HEK293 (cell line): ENCODE measurements around the gene OR5B12.

Experiments used
- CTCF ChIA-PET: fragments of 350-600 bp; formaldehyde crosslinking; extraction: SDS; loops from one replicate; lab custom pipeline; 2021; ENCODE audit warnings: antibody characterized with exemption; lab: Yijun Ruan, JAX
- POLR2A ChIA-PET: fragments of 300-600 bp; formaldehyde crosslinking; extraction: SDS; loops from one replicate; lab custom pipeline; 2020; ENCODE audit warnings: antibody characterized with exemption, inconsistent platforms; lab: Yijun Ruan, JAX
- H3K27ac ChIP-seq: fragments of 200-500 bp; sonication (Bioruptor generic); 2 replicates; pipeline ENCODE4 v1.5.1; 2014; ENCODE audit warnings: low read depth, low read length, control low read depth, inconsistent platforms; ENCODE audit errors: extremely low read depth
- H3K36me3 ChIP-seq, 2 experiments: fragments of 200-500 bp in 1 of 2; sonication (Bioruptor generic) in 1 of 2; 1 replicate in 1 of 2; 2 replicates in 1 of 2; pipeline ENCODE4 v1.5.1; 2014 to 2017; ENCODE audit warnings: inconsistent platforms in 2 of 2, low read length in 2 of 2; ENCODE audit not compliant: control insufficient read depth in 2 of 2, insufficient read depth in 1 of 2
- H3K4me1 ChIP-seq: fragments of 200-500 bp; sonication (Bioruptor generic); 2 replicates; pipeline ENCODE4 v1.5.1; 2014; ENCODE audit warnings: mild to moderate bottlenecking, low read length, inconsistent platforms; ENCODE audit not compliant: control insufficient read depth, insufficient read depth
- H3K4me3 ChIP-seq: 2 replicates; pipeline ENCODE4 v1.5.1; 2011; ENCODE audit warnings: low read depth, mild to moderate bottlenecking, control low read depth, low read length, moderate library complexity
- H3K9me3 ChIP-seq: fragments of 200-500 bp; sonication (Bioruptor generic); 2 replicates; pipeline ENCODE4 v1.5.1; 2014; ENCODE audit warnings: low read depth, low read length, inconsistent platforms; ENCODE audit not compliant: control insufficient read depth, insufficient read depth
- EGR2 ChIP-seq: fragments of 450-650 bp; formaldehyde crosslinking; IDR thresholded peaks from 2 replicates; pipeline ENCODE4 v1.5.1; 2016; ENCODE audit warnings: low read depth, missing biosample characterization, missing genetic modification characterization
- IKZF3 ChIP-seq: fragments of 450-650 bp; IDR thresholded peaks from 2 replicates; pipeline ENCODE4 v1.5.0; 2018; ENCODE audit warnings: missing biosample characterization, mild to moderate bottlenecking, missing genetic modification characterization, moderate library complexity
- KLF10 ChIP-seq: fragments of 450-650 bp; IDR thresholded peaks from 2 replicates; pipeline ENCODE4 v1.5.1; 2018; ENCODE audit warnings: missing biosample characterization, mild to moderate bottlenecking, missing genetic modification characterization
- OVOL3 ChIP-seq: fragments of 450-650 bp; formaldehyde crosslinking; IDR thresholded peaks from 2 replicates; pipeline ENCODE4 v1.5.1; 2016; ENCODE audit warnings: missing biosample characterization, missing genetic modification characterization
- SCRT1 ChIP-seq: fragments of 450-650 bp; formaldehyde crosslinking; IDR thresholded peaks from 2 replicates; pipeline ENCODE4 v1.5.1; 2016; ENCODE audit warnings: missing biosample characterization, missing genetic modification characterization, borderline replicate concordance
- ZBTB1 ChIP-seq: fragments of 450-650 bp; formaldehyde crosslinking; IDR thresholded peaks from 2 replicates; pipeline ENCODE4 v1.5.1; 2016; ENCODE audit warnings: missing biosample characterization, missing genetic modification characterization
- ZBTB21 ChIP-seq: fragments of 450-650 bp; formaldehyde crosslinking; IDR thresholded peaks from 2 replicates; pipeline ENCODE4 v1.5.1; 2017; ENCODE audit warnings: missing biosample characterization, missing genetic modification characterization
- ZIC2 ChIP-seq: fragments of 450-650 bp; formaldehyde crosslinking; IDR thresholded peaks from 2 replicates; pipeline ENCODE4 v1.5.1; 2016; ENCODE audit warnings: missing biosample characterization, missing genetic modification characterization
- ZNF169 ChIP-seq: fragments of 450-650 bp; formaldehyde crosslinking; IDR thresholded peaks from 2 replicates; pipeline ENCODE4 v1.5.1; 2016; ENCODE audit warnings: missing biosample characterization, missing genetic modification characterization
- ZNF239 ChIP-seq: fragments of 450-650 bp; formaldehyde crosslinking; IDR thresholded peaks from 2 replicates; pipeline ENCODE4 v1.5.1; 2016; ENCODE audit warnings: missing biosample characterization, missing genetic modification characterization
- ZNF510 ChIP-seq: fragments of 450-650 bp; formaldehyde crosslinking; IDR thresholded peaks from 2 replicates; pipeline ENCODE4 v1.5.1; 2018; ENCODE audit warnings: mild to moderate bottlenecking, missing genetic modification characterization, missing biosample characterization; ENCODE audit not compliant: insufficient replicate concordance
- ZNF521 ChIP-seq: fragments of 450-650 bp; formaldehyde crosslinking; IDR thresholded peaks from 2 replicates; pipeline ENCODE4 v1.5.1; 2017; ENCODE audit warnings: missing biosample characterization, mild to moderate bottlenecking, missing genetic modification characterization
- ZNF701 ChIP-seq: fragments of 450-650 bp; formaldehyde crosslinking; IDR thresholded peaks from 2 replicates; pipeline ENCODE4 v1.5.1; 2016; ENCODE audit warnings: missing biosample characterization, missing genetic modification characterization
- ZNF747 ChIP-seq: fragments of 450-650 bp; formaldehyde crosslinking; IDR thresholded peaks from 2 replicates; pipeline ENCODE4 v1.5.1; 2016; ENCODE audit warnings: missing biosample characterization, missing genetic modification characterization
- ZNF776 ChIP-seq: fragments of 450-650 bp; formaldehyde crosslinking; IDR thresholded peaks from 2 replicates; pipeline ENCODE4 v1.5.0; 2017; ENCODE audit warnings: missing biosample characterization, missing genetic modification characterization, borderline replicate concordance
- TF ChIP-seq, protein P1 (sequence below): fragments of 450-650 bp; formaldehyde crosslinking; IDR thresholded peaks from 2 replicates; pipeline ENCODE4 v1.5.1; 2016; ENCODE audit warnings: missing biosample characterization, missing genetic modification characterization
- TF ChIP-seq, protein P2 (sequence below): fragments of 450-650 bp; formaldehyde crosslinking; IDR thresholded peaks from 2 replicates; pipeline ENCODE4 v1.5.1; 2016; ENCODE audit warnings: missing biosample characterization, missing genetic modification characterization

Gene OR5B12

DNA sequence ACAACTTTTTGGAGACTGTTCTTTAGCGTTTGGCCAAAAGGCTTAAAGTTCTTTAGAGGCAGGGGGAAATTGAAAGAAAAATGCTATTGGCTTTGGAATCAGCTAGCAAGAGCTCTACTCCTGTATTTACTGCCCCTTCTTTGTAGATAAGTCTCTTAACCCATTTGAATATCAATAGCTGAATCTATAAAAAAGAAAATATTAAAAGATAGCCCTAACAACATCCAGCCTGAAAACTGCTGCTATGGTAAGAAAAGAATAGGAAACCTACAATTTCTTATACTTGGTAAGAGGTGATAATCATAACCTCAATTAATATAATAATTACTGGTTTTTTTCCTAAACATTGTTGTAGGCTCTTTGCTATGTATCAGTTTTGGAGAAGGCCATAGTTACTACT, at the start of gene OR5B12:
Gene OR5B12 (minus strand): TSS at position 101 of the 400 bp plus-strand sequence. CDS start 2,085 bp downstream, outside the sequence.
- no peak for TF ChIP-seq SCRT1 (tag by site-specific recombination)
- TF ChIP-seq ZNF239 = no peak
- TF ChIP-seq ZNF701 (tag by site-specific recombination) = no peak
- TF ChIP-seq ZNF169 = no peak
- TF ChIP-seq ZNF776 (tag by site-specific recombination) = no peak
- no peak for TF ChIP-seq ZBTB21 (tag by site-specific recombination)
- no peaks in the 10 kb centered on the region for H3K36me3 ChIP-seq
- H3K9me3 ChIP-seq = no peaks in the 10 kb centered on the region
- H3K4me1 ChIP-seq = no peaks in the 10 kb centered on the region
- H3K4me3 ChIP-seq = no peak within 1 kb of the TSS
- POLR2A ChIA-PET = no interaction called here
- CTCF ChIA-PET = no interaction called here
- no peak within 1 kb of the TSS for H3K27ac ChIP-seq

DNA sequence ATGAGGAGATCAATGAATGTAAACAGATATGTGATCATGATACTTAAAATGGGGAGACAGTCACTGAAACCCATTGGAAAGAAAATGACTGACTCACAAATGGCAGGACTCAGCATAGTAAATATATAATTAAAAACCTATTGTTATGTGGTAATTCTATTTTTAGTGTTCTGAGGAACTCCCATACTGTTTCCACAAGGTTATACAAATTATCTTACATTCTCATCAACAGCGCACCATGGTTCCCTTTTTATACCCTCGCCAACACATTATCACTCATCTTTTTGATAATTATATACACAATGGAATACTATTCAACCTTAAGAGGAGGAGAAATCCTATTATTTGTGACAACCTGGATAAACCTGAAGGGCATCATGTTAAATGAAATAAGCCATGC, 48.8 kb upstream of the OR5B12 start:
- no peak overlapping the region for H3K27ac ChIP-seq
- no peak for TF ChIP-seq IKZF3 (tag by site-specific recombination)
- no peak for TF ChIP-seq ZIC2 (tag by site-specific recombination)
- TF ChIP-seq ZNF747 (tag by site-specific recombination) = no peak
- no peak for TF ChIP-seq EGR2 (tag by site-specific recombination)
- ChIA-PET POLR2A (no interaction called here), CTCF (no interaction called here)
- no peak overlapping the region for H3K4me3 ChIP-seq
- H3K36me3 ChIP-seq = no peaks in the 10 kb centered on the region
- H3K9me3 ChIP-seq = no peaks in the 10 kb centered on the region
- H3K4me1 ChIP-seq = no peaks in the 10 kb centered on the region

DNA sequence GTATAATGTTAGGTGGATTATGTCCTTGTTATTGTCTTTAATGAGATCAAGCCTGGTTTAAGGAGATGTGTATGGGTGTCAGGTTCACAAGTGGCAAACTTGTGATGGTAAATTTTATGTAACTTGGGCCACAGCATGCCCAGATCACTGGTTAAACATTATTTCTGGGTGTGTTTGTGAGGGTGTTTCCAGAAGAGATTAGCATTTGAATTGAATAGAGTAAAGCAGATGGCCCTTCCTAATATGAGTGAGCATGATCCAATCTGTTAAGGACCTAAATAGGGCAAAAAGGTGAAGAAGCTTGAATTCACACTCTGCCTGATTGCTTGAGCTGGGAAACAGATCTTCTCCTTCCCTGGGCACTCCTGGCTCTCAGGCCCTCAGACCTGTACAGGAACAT, 45.1 kb upstream of the OR5B12 start:
- H3K4me3 ChIP-seq = no peak overlapping the region
- POLR2A ChIA-PET = no interaction called here
- TF ChIP-seq KLF10 (no peak), ZNF510 (tag by site-specific recombination) (no peak), OVOL3 (tag by site-specific recombination) (no peak), ZNF521 (tag by site-specific recombination) (no peak)
- TF ChIP-seq, protein P1, sequence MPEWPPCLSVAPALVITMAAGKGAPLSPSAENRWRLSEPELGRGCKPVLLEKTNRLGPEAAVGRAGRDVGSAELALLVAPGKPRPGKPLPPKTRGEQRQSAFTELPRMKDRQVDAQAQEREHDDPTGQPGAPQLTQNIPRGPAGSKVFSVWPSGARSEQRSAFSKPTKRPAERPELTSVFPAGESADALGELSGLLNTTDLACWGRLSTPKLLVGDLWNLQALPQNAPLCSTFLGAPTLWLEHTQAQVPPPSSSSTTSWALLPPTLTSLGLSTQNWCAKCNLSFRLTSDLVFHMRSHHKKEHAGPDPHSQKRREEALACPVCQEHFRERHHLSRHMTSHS (tag by site-specific recombination) = no peak
- CTCF ChIA-PET = no interaction called here
- no peak overlapping the region for H3K27ac ChIP-seq
- no peaks in the 10 kb centered on the region for H3K36me3 ChIP-seq
- no peaks in the 10 kb centered on the region for H3K4me1 ChIP-seq
- H3K9me3 ChIP-seq = no peaks in the 10 kb centered on the region

DNA sequence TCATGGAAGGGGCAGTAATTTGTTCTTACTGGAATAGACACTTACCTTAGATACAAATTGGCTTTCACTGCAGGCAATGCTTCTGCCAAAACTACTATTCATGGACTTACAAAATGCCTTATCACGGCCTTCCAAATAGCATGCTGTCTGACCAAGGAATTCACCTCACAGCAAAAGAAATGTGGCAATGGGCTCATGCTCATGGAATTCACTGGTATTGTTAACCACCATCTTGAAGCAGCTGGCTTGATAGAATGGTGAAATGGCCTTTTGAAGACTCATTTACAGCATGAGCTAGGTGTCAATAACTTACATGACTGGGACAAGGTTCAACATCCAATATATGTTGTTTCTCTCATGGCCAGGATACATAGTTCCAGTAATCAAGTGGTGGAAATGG, 43.9 kb upstream of the OR5B12 start:
- CTCF ChIA-PET = interaction anchor here (0.7 kb wide), 1 partner anchor 159 kb away, joined by 3 read pairs; no protein-coding TSS in a partner anchor
- POLR2A ChIA-PET = no interaction called here

More for the DNA sequence above, 43.9 kb upstream of the OR5B12 start:
- no peak overlapping the region for H3K4me3 ChIP-seq
- no peaks in the 10 kb centered on the region for H3K9me3 ChIP-seq
- H3K36me3 ChIP-seq = no peaks in the 10 kb centered on the region
- no peaks in the 10 kb centered on the region for H3K4me1 ChIP-seq
- H3K27ac ChIP-seq = no peak overlapping the region
- TF ChIP-seq ZBTB1 (tag by site-specific recombination) = no peak
- TF ChIP-seq, protein P2, sequence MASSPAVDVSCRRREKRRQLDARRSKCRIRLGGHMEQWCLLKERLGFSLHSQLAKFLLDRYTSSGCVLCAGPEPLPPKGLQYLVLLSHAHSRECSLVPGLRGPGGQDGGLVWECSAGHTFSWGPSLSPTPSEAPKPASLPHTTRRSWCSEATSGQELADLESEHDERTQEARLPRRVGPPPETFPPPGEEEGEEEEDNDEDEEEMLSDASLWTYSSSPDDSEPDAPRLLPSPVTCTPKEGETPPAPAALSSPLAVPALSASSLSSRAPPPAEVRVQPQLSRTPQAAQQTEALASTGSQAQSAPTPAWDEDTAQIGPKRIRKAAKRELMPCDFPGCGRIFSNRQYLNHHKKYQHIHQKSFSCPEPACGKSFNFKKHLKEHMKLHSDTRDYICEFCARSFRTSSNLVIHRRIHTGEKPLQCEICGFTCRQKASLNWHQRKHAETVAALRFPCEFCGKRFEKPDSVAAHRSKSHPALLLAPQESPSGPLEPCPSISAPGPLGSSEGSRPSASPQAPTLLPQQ = no peak
